HepG2 (cell line): ENCODE results near the gene PRKN. TPM values are rescaled to one million over a fixed set of nuclear protein-coding genes. Genes with fewer than 3 reads are reported as not detected.

Experiments
- ATAC-seq: fragments of 200-7000 bp; cut with Tn5 transposase; 3 replicates; pipeline ENCODE4 v1.9.1; 2020; ENCODE audit warnings: mild to moderate bottlenecking, moderate library complexity
- BruUV-seq: library from RNA; stranded (reverse); fragments of 400-500 nt; replicated peaks from 2 replicates; lab custom pipeline; 2021; lab: Mats Ljungman, UMichigan
- CTCF ChIA-PET: fragments of 300-600 bp; formaldehyde crosslinking; extraction: SDS; loops from one replicate; lab custom pipeline; 2021; ENCODE audit warnings: low total read pairs, inconsistent platforms, low intra/inter-chr PET ratio; lab: Yijun Ruan, JAX
- POLR2A ChIA-PET: fragments of 350-600 bp; sonication (Branson Sonifier 250); formaldehyde crosslinking; loops from one replicate; lab custom pipeline; 2020; ENCODE audit warnings: antibody characterized with exemption, inconsistent platforms; lab: Yijun Ruan, JAX
- DNase-seq: peaks from one replicate; pipeline ENCODE4 v3.0.0-alpha.2; 2015; ENCODE audit warnings: low spot score
- FAIRE-seq: peaks from 3 replicates; lab custom pipeline; 2011; peaks lifted over from hg19 to GRCh38; lab: Jason Lieb, UNC
- H2AFZ ChIP-seq: one replicate; pipeline ENCODE4 v1.6.1; 2011; ENCODE audit warnings: low read length, inconsistent platforms
- H3K27ac ChIP-seq: fragments of 300-600 bp; 3 replicates; pipeline ENCODE4 v1.8.0; 2011; ENCODE audit warnings: mixed run types, mild to moderate bottlenecking, mixed read lengths, low read length, inconsistent platforms; ENCODE audit not compliant: insufficient read depth; ENCODE audit errors: extremely low read length
- H3K27me3 ChIP-seq, 2 experiments: fragments of 200-600 bp in 1 of 2; 2 replicates in 1 of 2; 3 replicates in 1 of 2; pipeline versions ENCODE4 v1.6.0 to v1.8.0; 2011; ENCODE audit warnings: low read length in 2 of 2, mild to moderate bottlenecking in 2 of 2, moderate library complexity in 2 of 2, inconsistent platforms in 1 of 2; ENCODE audit not compliant: insufficient read depth in 2 of 2, control insufficient read depth in 1 of 2
- H3K36me3 ChIP-seq, 2 experiments: fragments of 200-600 bp in 1 of 2; replicated peaks in 1 of 2; 2 replicates in 1 of 2; 3 replicates in 1 of 2; pipeline versions ENCODE4 v1.5.1 to v1.8.0; 2011; ENCODE audit warnings: low read length in 2 of 2, inconsistent platforms in 1 of 2; ENCODE audit not compliant: insufficient read depth in 2 of 2, control insufficient read depth in 1 of 2
- H3K4me1 ChIP-seq: 2 replicates; pipeline ENCODE4 v1.5.1; 2012; ENCODE audit warnings: low read length, inconsistent platforms; ENCODE audit not compliant: insufficient read depth
- H3K4me2 ChIP-seq: 2 replicates; pipeline ENCODE4 v1.6.0; 2011; ENCODE audit warnings: low read depth, low read length, inconsistent platforms
- H3K4me3 ChIP-seq, 3 experiments: fragments of 200-600 bp in 1 of 3; sonication (generic), shearing (Covaris generic) in 1 of 3; replicated peaks in 1 of 3; 2 replicates each; pipeline ENCODE4 v1.5.1; 2011 to 2016; ENCODE audit warnings: low read length in 3 of 3, inconsistent platforms in 2 of 3, low read depth in 2 of 3, mild to moderate bottlenecking in 2 of 3, control low read depth in 1 of 3, mixed read lengths in 1 of 3; ENCODE audit not compliant: insufficient read depth in 1 of 3
- H3K79me2 ChIP-seq: one replicate; pipeline ENCODE4 v1.6.1; 2011; ENCODE audit warnings: low read length, inconsistent platforms; ENCODE audit not compliant: insufficient read depth
- H3K9ac ChIP-seq: 2 replicates; pipeline ENCODE4 v1.6.0; 2011; ENCODE audit warnings: mild to moderate bottlenecking, low read depth, low read length, inconsistent platforms; ENCODE audit not compliant: insufficient read depth
- H3K9me3 ChIP-seq: 2 replicates; pipeline ENCODE4 v1.5.1; 2012; ENCODE audit warnings: mild to moderate bottlenecking, low read length
- H4K20me1 ChIP-seq: 2 replicates; pipeline ENCODE4 v1.6.0; 2011; ENCODE audit warnings: inconsistent platforms, mild to moderate bottlenecking, low read length, moderate library complexity; ENCODE audit not compliant: insufficient read depth
- MTA1 ChIP-seq: sonication (generic); formaldehyde crosslinking; IDR thresholded peaks from 2 replicates; pipeline ENCODE4 v1.4.0; 2020; ENCODE audit warnings: missing genetic modification reagents, mild to moderate bottlenecking, borderline replicate concordance
- NFKB2 ChIP-seq: sonication (generic); formaldehyde crosslinking; IDR thresholded peaks from 2 replicates; pipeline ENCODE4 v1.4.0; 2020; ENCODE audit warnings: missing genetic modification reagents, borderline replicate concordance
- NR3C1 ChIP-seq: sonication (generic); formaldehyde crosslinking; IDR thresholded peaks from 2 replicates; pipeline ENCODE4 v1.4.0; 2020; ENCODE audit warnings: missing genetic modification reagents
- ZFP36L1 ChIP-seq: sonication (generic); formaldehyde crosslinking; IDR thresholded peaks from 2 replicates; pipeline ENCODE4 v1.8.0; 2022; ENCODE audit warnings: mild to moderate bottlenecking, missing genetic modification reagents, moderate library complexity
- ZNF614 ChIP-seq: IDR thresholded peaks from 2 replicates; pipeline ENCODE4 v1.6.1; 2018; ENCODE audit warnings: missing biosample characterization, missing genetic modification reagents, inconsistent platforms, borderline replicate concordance
- ZNF879 ChIP-seq: sonication (generic); formaldehyde crosslinking; IDR thresholded peaks from 2 replicates; pipeline ENCODE4 v1.8.1; 2023; ENCODE audit warnings: missing genetic modification reagents
- WGBS: methylation state at CpG from one replicate; pipeline ENCODE4 v1.1.6; 2017; ENCODE audit warnings: low lambda C conversion rate; 5-methylcytosine and 5-hydroxymethylcytosine counted together
- in situ Hi-C: cut with HindIII; loops from 2 replicates; pipeline ENCODE4 v1.10.0; 2017; ENCODE audit warnings: low pct_unique_long_range_greater_than_20kb; ENCODE audit not compliant: extremely low pct_ligation_motif_present
- intact Hi-C: fragments of 100-400 bp; cut with micrococcal nuclease; formaldehyde crosslinking; loops from one replicate; pipeline ENCODE4 v1.10.0; 2022; ENCODE audit not compliant: unreplicated experiment
- polyA plus RNA-seq, 8 experiments: library from polyadenylated mRNA; depleted of rRNA in 3 of 8; stranded (reverse) in 7 of 8; unstranded in 1 of 8; fragments of >200 nt; fragmentation: Illumina TruSeq in 4 of 8; extraction: Trizol in 4 of 8; gene quantifications; 2 replicates each; pipeline versions ENCODE4 v1.2.1 to v1.2.3, GENCODE V29; 2011 to 2016; ENCODE audit warnings: low read depth in 4 of 8, missing spikeins in 1 of 8, mixed read lengths in 1 of 8; ENCODE audit not compliant: insufficient read depth in 1 of 8
- total RNA-seq, 5 experiments: library from RNA; depleted of rRNA; stranded (reverse); fragments of >200 nt; fragmentation: Illumina TruSeq; extraction: Trizol; gene quantifications; 2 replicates each; pipeline ENCODE4 v1.2.3, GENCODE V29; 2016; ENCODE audit warnings: low read depth in 1 of 5
- TF ChIP-seq, protein P1 (sequence below): sonication (generic); formaldehyde crosslinking; IDR thresholded peaks from 2 replicates; pipeline ENCODE4 v1.4.0; 2020; ENCODE audit warnings: missing genetic modification reagents

PRKN gene
- total and polyA plus RNA-seq, 2 of the 13 experiments (the other 11 are each of a cell fraction or from before 2014, with no cell fraction given): 0.31 to 0.44 TPM

DNA sequence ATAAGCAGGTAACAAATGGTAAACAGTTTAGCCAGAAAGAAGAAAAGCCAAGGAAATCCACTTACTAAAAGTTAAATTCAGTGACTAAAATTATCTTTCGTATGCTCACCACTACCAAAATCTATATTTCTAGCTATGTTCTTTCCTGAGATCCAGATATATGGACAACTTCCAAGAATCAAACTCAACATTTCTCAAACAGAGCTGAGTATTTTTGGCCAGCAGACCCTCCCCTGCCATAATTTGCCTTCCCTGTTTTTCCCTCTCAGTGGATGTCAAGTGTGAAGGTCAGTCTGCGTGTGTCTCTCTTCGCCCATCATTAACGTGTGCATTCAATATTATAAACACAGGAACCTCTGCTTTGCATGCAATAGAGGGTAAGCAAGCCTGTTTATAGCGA lies 42.0 kb downstream of the PRKN start (continued):
- TF ChIP-seq, protein P1, sequence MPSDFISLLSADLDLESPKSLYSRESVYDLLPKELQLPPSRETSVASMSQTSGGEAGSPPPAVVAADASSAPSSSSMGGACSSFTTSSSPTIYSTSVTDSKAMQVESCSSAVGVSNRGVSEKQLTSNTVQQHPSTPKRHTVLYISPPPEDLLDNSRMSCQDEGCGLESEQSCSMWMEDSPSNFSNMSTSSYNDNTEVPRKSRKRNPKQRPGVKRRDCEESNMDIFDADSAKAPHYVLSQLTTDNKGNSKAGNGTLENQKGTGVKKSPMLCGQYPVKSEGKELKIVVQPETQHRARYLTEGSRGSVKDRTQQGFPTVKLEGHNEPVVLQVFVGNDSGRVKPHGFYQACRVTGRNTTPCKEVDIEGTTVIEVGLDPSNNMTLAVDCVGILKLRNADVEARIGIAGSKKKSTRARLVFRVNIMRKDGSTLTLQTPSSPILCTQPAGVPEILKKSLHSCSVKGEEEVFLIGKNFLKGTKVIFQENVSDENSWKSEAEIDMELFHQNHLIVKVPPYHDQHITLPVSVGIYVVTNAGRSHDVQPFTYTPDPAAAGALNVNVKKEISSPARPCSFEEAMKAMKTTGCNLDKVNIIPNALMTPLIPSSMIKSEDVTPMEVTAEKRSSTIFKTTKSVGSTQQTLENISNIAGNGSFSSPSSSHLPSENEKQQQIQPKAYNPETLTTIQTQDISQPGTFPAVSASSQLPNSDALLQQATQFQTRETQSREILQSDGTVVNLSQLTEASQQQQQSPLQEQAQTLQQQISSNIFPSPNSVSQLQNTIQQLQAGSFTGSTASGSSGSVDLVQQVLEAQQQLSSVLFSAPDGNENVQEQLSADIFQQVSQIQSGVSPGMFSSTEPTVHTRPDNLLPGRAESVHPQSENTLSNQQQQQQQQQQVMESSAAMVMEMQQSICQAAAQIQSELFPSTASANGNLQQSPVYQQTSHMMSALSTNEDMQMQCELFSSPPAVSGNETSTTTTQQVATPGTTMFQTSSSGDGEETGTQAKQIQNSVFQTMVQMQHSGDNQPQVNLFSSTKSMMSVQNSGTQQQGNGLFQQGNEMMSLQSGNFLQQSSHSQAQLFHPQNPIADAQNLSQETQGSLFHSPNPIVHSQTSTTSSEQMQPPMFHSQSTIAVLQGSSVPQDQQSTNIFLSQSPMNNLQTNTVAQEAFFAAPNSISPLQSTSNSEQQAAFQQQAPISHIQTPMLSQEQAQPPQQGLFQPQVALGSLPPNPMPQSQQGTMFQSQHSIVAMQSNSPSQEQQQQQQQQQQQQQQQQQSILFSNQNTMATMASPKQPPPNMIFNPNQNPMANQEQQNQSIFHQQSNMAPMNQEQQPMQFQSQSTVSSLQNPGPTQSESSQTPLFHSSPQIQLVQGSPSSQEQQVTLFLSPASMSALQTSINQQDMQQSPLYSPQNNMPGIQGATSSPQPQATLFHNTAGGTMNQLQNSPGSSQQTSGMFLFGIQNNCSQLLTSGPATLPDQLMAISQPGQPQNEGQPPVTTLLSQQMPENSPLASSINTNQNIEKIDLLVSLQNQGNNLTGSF (CRISPR knock-in tag): no peak
- TF ChIP-seq ZNF614 (CRISPR knock-in tag) (no peak), NFKB2 (no peak)
- TF ChIP-seq, all 625 proteins: peak for 0

DNA sequence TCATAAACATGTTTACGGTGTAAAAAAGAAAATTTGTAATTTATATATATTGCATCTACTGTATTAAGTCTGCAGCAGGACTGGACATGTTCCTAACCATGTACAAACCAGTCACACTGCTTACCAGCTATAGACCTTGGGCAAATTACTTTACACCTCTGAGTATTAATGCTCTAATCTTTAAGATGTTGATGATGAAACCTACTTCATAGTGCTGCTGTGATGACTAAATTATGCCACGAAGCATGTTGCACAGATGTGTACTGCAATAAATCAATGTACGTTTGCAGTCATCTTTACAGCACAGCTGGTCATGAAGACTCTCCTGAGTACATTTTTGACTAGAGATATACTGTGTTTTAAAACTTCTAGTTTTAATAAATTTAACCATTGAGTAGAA lies 42.6 kb downstream of the PRKN start:
- DNase-seq: no peak
- no peaks in the 10 kb centered on the region for H3K36me3 ChIP-seq
- intact Hi-C loops: no loop called here
- no peak for FAIRE-seq
- peaks cover 11% of the 10 kb centered on the region for H3K4me1 ChIP-seq
- no peak overlapping the region for H3K27ac ChIP-seq
- no peaks in the 10 kb centered on the region for H4K20me1 ChIP-seq
- in situ Hi-C loops: no loop called here
- no peak overlapping the region for H3K9ac ChIP-seq
- H3K27me3 ChIP-seq: no peaks in the 10 kb centered on the region
- 8% methylated on average over 3 of the region's 3 CpGs for WGBS
- peaks cover 8% of the 10 kb centered on the region; the same call in 1 of the 2 replicates for H3K9me3 ChIP-seq
- no TSS peak for BruUV-seq
- H3K79me2 ChIP-seq: no peaks in the 10 kb centered on the region
- H3K4me3 ChIP-seq: no peak overlapping the region
- TF ChIP-seq MTA1 (CRISPR knock-in tag): no peak
- no peak for TF ChIP-seq ZFP36L1
- no peak for TF ChIP-seq ZNF879 (CRISPR knock-in tag)
- no peak for TF ChIP-seq NR3C1 (CRISPR knock-in tag)
- ATAC-seq: no peak
- ChIA-PET POLR2A (no interaction called here), CTCF (no interaction called here)
- no peak overlapping the region for H3K4me2 ChIP-seq
- H2AFZ ChIP-seq: no peak overlapping the region
